Measurements from ENCODE around the gene ATP8A1.
"Not testable (repeated sequence)": the region's sequence is repeated elsewhere in the genome, so short reads cannot be mapped to it uniquely, and the experiment has no call there.

ATP8A1 gene

DNA sequence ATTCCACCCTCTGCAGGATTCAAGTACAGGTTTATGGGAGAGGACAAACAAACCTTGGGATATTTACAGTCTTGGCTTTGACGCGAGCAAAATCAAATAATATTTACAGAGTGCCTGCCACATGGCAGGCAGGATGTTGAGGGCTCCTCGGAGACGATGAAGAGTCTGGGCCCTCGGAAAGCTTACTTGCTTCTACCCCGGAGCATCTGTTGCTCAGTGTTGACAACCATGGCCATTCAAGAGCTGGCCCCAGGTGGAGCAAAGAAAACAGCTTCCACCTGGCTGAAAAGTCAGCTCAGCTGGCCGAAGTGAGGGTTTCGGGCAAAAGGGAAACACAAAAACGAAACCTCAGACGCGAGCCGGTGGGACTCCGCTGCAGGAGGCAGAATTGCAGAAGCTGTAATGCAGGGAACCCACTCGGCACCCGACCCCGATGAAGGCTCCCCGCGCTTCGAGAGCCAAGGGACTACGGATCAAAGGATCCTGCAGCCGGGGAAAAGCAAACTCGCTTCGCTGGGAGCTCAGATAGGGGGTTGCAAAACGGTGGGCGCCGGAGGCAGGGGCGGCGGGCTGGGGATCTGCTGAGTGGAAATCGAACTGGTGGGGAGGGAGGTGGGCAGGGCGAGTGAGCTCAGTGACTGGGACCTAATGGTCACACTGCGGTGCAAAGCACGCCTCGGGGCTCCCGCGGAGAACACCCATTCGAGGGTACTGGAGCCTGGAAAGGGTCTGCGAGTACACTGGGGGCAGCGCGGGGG, 805 bp downstream of the ATP8A1 start:
- Mint-ChIP-seq H3K27ac (peak overlapping the region; percentile 93), H3K4me3 (peak overlapping the region; percentile 91), H3K36me3 (ENCODE audit: low read depth) (peaks cover 30% of the 10 kb centered on the region), H3K27me3 (no peaks in the 10 kb centered on the region), H3K9me3 (peaks cover 24% of the 10 kb centered on the region), H3K4me1 (peaks cover 59% of the 10 kb centered on the region)
- ATAC-seq, result peak; percentile 8
- DNase-seq, result peak; percentile 49

DNA sequence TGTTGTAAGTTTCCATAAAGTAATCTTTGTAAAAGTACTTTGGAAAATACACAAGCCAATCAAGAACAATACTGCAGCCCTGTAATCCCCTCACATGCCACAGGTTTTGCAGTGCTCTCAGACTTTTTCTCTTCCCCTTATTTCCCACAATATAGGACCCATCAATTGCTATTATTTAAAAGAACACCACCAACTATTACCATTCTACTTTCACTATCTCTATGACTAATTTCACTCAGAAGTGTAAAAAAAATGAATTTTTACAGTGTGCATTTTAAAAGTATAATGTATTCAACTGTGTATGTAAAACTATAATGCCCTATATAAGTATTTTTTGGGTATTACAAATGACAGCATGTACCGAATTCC, 1.7 kb downstream of the ATP8A1 start:
- Mint-ChIP-seq H3K4me3 (peak overlapping the region; percentile 91), H3K27me3 (no peaks in the 10 kb centered on the region), H3K27ac (peak overlapping the region; percentile 93), H3K9me3 (peaks cover 28% of the 10 kb centered on the region), H3K4me1 (peaks cover 64% of the 10 kb centered on the region), H3K36me3 (ENCODE audit: low read depth) (peaks cover 36% of the 10 kb centered on the region)
- DNase-seq (no peak), ATAC-seq (no peak)

- Mint-ChIP-seq H3K4me3 (peak overlapping the region; percentile 91), H3K27ac (peak overlapping the region; percentile 93), H3K9me3 (peaks cover 28% of the 10 kb centered on the region), H3K36me3 (ENCODE audit: low read depth) (peaks cover 39% of the 10 kb centered on the region), H3K4me1 (peaks cover 69% of the 10 kb centered on the region), H3K27me3 (no peaks in the 10 kb centered on the region)
- DNase-seq (peak; percentile 38), ATAC-seq (peak; percentile 35)
These were observed 2.2 kb downstream of the ATP8A1 start for GRCh38 chr4:42654631-42655268.

GRCh38 chr4:42653626-42654560, 3.0 kb downstream of the ATP8A1 start:
- H3K36me3 Mint-ChIP-seq (ENCODE audit: low read depth), result peaks cover 39% of the 10 kb centered on the region
- peaks cover 28% of the 10 kb centered on the region for H3K9me3 Mint-ChIP-seq
- peak overlapping the region; percentile 91 for H3K4me3 Mint-ChIP-seq

DNA sequence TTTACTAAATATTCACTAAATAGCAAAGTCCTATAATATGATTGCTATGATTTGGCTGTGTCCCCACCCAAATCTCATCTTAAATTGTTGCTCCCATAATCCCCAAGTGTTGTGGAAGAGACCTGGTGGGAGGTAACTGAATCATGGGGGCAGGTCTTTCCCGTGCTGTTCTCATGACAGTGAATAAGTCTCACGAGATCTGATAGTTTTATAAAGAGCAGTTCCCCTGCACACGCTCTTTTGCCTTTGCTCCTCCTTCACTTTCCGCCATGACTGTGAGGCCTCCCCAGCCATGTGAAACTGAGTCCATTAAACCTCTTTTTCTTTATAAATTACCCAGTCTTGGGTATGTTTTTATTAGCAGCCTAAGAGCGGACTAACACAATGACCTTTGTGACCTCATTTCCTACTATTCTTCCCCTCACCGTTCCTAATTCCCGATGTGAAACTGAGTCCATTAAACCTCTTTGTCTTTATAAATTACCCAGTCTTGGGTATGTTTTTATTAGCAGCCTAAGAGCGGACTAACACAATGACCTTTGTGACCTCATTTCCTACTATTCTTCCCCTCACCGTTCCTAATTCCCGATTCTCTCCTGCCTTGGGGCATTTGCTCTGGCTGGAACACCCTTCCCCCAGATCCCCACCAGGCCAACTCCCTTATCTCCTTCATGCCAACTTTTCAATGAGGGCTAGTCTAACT, 4.2 kb downstream of the ATP8A1 start:
- not testable (repeated sequence) for H3K27me3 Mint-ChIP-seq, ATAC-seq, H3K27ac Mint-ChIP-seq, DNase-seq, H3K4me3 Mint-ChIP-seq
- H3K36me3 Mint-ChIP-seq (ENCODE audit: low read depth), result peaks cover 39% of the 10 kb centered on the region
- peaks cover 69% of the 10 kb centered on the region for H3K4me1 Mint-ChIP-seq
- H3K9me3 Mint-ChIP-seq, result peaks cover 28% of the 10 kb centered on the region

More at GRCh38 chr4:42653626-42654560, 3.0 kb downstream of the ATP8A1 start:
- Mint-ChIP-seq H3K27me3 (no peaks in the 10 kb centered on the region), H3K4me1 (peaks cover 71% of the 10 kb centered on the region), H3K27ac (peak overlapping the region; percentile 93)
- ATAC-seq, result no peak
- DNase-seq, result no peak

DNA sequence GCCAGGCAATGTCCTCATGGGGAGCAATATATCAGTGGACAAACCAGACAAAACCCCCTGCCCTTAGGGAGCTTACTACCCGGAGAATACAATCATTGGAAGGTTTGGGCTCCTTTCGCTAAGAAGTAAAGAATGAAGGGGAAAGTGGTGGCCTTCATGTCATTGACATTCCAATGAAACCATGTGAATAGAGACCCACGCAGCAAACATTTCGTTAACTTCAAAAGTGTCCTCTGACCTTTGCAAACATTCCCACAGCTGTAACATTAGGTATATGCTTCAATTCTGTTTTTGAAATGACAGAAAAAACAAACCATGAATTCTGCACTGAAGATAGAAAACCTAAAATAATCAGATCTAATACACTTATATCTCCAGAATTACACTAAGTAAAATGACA, 7.0 kb downstream of the ATP8A1 start:
- no peak overlapping the region for H3K4me3 Mint-ChIP-seq
- no peak for DNase-seq
- H3K36me3 Mint-ChIP-seq (ENCODE audit: low read depth), result peaks cover 39% of the 10 kb centered on the region
- ATAC-seq, result no peak
- peaks cover 75% of the 10 kb centered on the region for H3K4me1 Mint-ChIP-seq
- no peaks in the 10 kb centered on the region for H3K27me3 Mint-ChIP-seq
- H3K9me3 Mint-ChIP-seq, result peaks cover 28% of the 10 kb centered on the region
- H3K27ac Mint-ChIP-seq, result no peak overlapping the region

GRCh38 chr4:42646999-42647541, 9.8 kb downstream of the ATP8A1 start:
- Mint-ChIP-seq H3K9me3 (peaks cover 14% of the 10 kb centered on the region), H3K36me3 (ENCODE audit: low read depth) (peaks cover 19% of the 10 kb centered on the region), H3K4me3 (no peak overlapping the region), H3K27me3 (no peaks in the 10 kb centered on the region), H3K27ac (no peak overlapping the region), H3K4me1 (peaks cover 75% of the 10 kb centered on the region)
- ATAC-seq, result no peak
- no peak for DNase-seq

DNA sequence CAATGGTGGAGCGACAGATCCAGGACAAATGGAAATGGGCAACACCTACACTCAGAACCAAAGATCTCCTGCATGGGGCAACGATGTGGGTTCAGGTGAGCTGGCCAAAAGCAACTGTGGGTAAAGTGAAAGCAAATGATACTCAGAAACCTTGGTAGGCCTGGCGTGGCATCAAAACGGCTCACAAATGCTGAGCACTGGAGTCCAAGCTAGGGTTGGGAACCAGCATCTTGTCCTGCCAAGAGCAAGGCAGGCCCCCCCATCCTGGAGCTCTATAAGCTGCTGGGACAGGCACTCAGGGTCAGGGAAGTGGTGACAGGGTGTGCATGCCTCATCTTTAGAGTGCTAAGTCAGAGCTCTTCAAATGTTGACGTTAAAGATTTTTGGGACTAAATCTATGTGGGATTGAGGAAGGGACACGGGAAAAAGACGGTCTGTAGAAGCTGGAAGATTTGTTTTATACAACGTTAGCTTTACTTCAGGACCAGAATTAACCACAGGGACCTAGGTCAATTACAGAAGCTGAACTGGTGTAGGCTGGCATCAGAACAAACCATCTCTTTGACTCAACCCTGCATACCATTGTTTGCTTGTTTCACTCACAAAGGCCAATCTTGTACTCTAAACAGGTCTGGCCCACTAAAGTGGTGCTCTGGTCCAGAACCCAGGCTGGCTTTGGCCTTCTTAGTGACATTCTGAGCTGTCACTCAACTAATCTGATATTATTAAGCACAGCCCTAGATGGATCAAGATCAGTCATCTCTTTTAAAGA, 10.7 kb downstream of the ATP8A1 start:
- ATAC-seq (no peak), DNase-seq (no peak)
- H3K27me3 Mint-ChIP-seq, result no peaks in the 10 kb centered on the region
- peaks cover 5% of the 10 kb centered on the region for H3K9me3 Mint-ChIP-seq
- peaks cover 77% of the 10 kb centered on the region for H3K4me1 Mint-ChIP-seq
- no peak overlapping the region for H3K4me3 Mint-ChIP-seq
- no peak overlapping the region for H3K27ac Mint-ChIP-seq
- H3K36me3 Mint-ChIP-seq (ENCODE audit: low read depth), result peaks cover 11% of the 10 kb centered on the region

- no peak for DNase-seq
- H3K4me3 Mint-ChIP-seq, result no peak overlapping the region
- H3K4me1 Mint-ChIP-seq, result peaks cover 78% of the 10 kb centered on the region
- H3K9me3 Mint-ChIP-seq, result no peaks in the 10 kb centered on the region
- H3K36me3 Mint-ChIP-seq (ENCODE audit: low read depth), result no peaks in the 10 kb centered on the region
- no peaks in the 10 kb centered on the region for H3K27me3 Mint-ChIP-seq
- no peak for ATAC-seq
- H3K27ac Mint-ChIP-seq, result no peak overlapping the region
These were observed 12.0 kb downstream of the ATP8A1 start for GRCh38 chr4:42644897-42645296.

GRCh38 chr4:42643685-42644084, 13.2 kb downstream of the ATP8A1 start:
- peaks cover 84% of the 10 kb centered on the region for H3K4me1 Mint-ChIP-seq
- H3K27me3 Mint-ChIP-seq, result no peaks in the 10 kb centered on the region
- ATAC-seq (peak; percentile 30), DNase-seq (no peak)
- H3K4me3 Mint-ChIP-seq, result no peak overlapping the region
- no peaks in the 10 kb centered on the region for H3K36me3 Mint-ChIP-seq (ENCODE audit: low read depth)
- peak overlapping the region; percentile 9 for H3K27ac Mint-ChIP-seq
- H3K9me3 Mint-ChIP-seq, result no peaks in the 10 kb centered on the region

DNA sequence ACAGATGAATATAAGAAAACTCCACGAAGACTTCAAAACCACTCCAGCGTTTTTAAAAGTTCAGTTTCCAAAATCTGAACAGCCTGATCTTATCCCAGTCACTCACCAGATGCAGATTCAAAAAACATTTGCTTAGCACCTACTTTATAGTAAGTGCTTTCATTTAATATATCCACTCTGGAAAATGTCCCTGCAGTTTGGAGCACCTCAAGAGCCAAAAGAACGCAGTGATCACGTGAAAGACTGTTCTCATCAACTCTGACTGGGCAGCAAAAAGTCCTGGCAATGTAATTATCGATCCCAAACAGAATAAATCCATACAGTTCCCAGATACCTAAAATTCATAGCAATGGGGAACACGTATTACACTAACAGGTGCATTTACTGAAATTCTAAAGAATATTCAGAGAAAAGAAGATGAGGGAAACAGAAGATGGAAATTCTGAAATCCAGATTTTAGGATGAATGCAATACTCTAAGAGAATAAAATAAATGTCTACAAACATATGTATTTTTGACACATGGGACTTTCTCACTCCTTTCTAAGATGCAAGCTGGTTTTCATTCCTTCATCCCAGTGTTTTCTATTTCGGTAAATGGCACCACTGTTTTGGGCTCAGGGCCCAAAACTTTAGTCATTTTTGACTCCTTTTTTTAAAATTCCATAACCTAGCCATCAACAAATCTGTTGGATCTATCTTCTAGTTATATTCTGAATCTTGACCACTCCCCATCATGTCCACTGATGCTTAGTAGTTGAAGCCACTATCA, 13.9 kb downstream of the ATP8A1 start:
- Mint-ChIP-seq H3K4me1 (peaks cover 86% of the 10 kb centered on the region), H3K27me3 (no peaks in the 10 kb centered on the region), H3K4me3 (no peak overlapping the region), H3K27ac (peak overlapping the region; percentile 21), H3K36me3 (ENCODE audit: low read depth) (no peaks in the 10 kb centered on the region), H3K9me3 (no peaks in the 10 kb centered on the region)
- ATAC-seq, result no peak
- DNase-seq, result no peak

- no peak for DNase-seq
These were observed 14.7 kb downstream of the ATP8A1 start for GRCh38 chr4:42642101-42642797.

More at GRCh38 chr4:42642101-42642797, 14.7 kb downstream of the ATP8A1 start:
- H3K27ac Mint-ChIP-seq, result peak overlapping the region; percentile 66
- H3K4me3 Mint-ChIP-seq, result peak overlapping the region; percentile 48
- H3K4me1 Mint-ChIP-seq, result peaks cover 89% of the 10 kb centered on the region
- H3K36me3 Mint-ChIP-seq (ENCODE audit: low read depth), result peaks cover under 1% of the 10 kb centered on the region
- H3K27me3 Mint-ChIP-seq, result no peaks in the 10 kb centered on the region
- ATAC-seq, result peak; percentile 84
- no peaks in the 10 kb centered on the region for H3K9me3 Mint-ChIP-seq

Data from activated naive CD8-positive, alpha-beta T cell treated with anti-CD3 and anti-CD28 coated beads, Interleukin-2, amount 50 U/mL, for 24 hours (primary cell).